Gastrocnemius medialis (tissue), 4 donors: Measurements from ENCODE around the gene TMEM150A.

ENCODE experiments used
- CTCF ChIP-seq, 5 experiments: fragments of 450-650 bp in 3 of 5; fragments of 200-600 bp in 2 of 5; sonication (generic) in 2 of 5; IDR thresholded peaks in 4 of 5; conservative IDR thresholded peaks in 1 of 5; 1 replicate in 4 of 5; 2 replicates in 1 of 5; pipeline ENCODE4 v1.5.1; 2016 to 2019; ENCODE audit warnings: antibody characterized with exemption in 5 of 5, mild to moderate bottlenecking in 3 of 5, moderate library complexity in 3 of 5
- POLR2A ChIP-seq, 2 donors: fragments of 450-650 bp; IDR thresholded peaks; one replicate each; pipeline ENCODE4 v1.6.1; 2017; ENCODE audit warnings: antibody characterized with exemption in 2 of 2, mild to moderate bottlenecking in 2 of 2, moderate library complexity in 2 of 2

GRCh38 chr2:85584857-85585780 is 17.4 kb downstream of the TMEM150A start:
- TF ChIP-seq CTCF (IDR thresholded peaks at IDR 0.05 in 4 of 5, conservative IDR thresholded peaks at IDR 0.05 in 1 of 5) (no peak), POLR2A (IDR thresholded peaks at IDR 0.05) (peak in 1 of 2 donors; percentile 38)
